Nephron (organoid): Measurements from ENCODE around the gene CC2D2A.

Experiments used
- H3K27ac Mint-ChIP-seq, 3 experiments: 2 replicates each; pipeline ENCODE4 v1.8.0; 2020; ENCODE audit warnings: mixed read lengths in 3 of 3, mild to moderate bottlenecking in 2 of 3, moderate library complexity in 1 of 3
- H3K27me3 Mint-ChIP-seq: 2 replicates; pipeline ENCODE4 v1.8.0; 2021; ENCODE audit warnings: low read depth, mild to moderate bottlenecking, moderate library complexity, mixed read lengths
- H3K36me3 Mint-ChIP-seq: 2 replicates; pipeline ENCODE4 v1.8.0; 2020; ENCODE audit warnings: low read depth, mixed read lengths
- H3K4me1 Mint-ChIP-seq: 2 replicates; pipeline ENCODE4 v1.8.0; 2020; ENCODE audit warnings: mixed read lengths
- H3K4me3 Mint-ChIP-seq, 3 experiments: 2 replicates each; pipeline ENCODE4 v1.8.0; 2020; ENCODE audit warnings: mild to moderate bottlenecking in 3 of 3, mixed read lengths in 3 of 3, moderate library complexity in 2 of 3
- H3K9me3 Mint-ChIP-seq: 2 replicates; pipeline ENCODE4 v1.8.0; 2020; ENCODE audit warnings: mixed read lengths
- TF ChIP-seq, protein P1 (sequence below), 3 experiments: fragments of 200-600 bp; sonication (generic); IDR thresholded peaks; one replicate each; pipeline ENCODE4 v1.5.0; 2021; ENCODE audit warnings: antibody characterized with exemption in 3 of 3; ENCODE audit not compliant: unreplicated experiment in 3 of 3

CC2D2A gene

DNA sequence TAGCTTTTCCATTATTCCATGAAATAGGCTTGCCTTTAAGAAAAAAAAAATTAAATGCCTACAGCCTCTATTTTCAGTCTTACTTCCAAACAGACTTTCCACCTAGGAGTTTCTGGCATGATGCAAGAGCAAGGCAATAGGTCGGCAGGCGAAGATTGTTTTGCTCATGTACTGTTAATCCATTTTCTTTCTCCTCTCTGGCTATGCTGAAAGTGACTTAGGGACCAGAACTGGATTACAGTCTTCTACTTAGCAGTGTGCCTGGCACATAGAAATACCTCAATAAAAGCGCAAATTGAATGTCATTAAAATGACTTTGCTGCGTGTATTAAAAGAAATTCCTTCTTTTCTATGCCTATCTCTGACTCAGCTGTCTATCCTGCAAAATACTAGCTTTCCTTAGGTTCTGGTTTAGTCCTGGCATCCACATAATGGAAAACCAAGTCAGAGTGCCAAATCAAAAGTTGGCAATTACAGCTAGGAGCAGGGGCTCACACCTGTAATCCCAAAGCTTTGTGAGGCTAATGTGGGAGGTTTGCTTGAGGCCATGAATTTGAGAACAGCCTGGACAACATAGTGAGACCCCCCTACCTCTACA, 51.9 kb downstream of the CC2D2A start:
- Mint-ChIP-seq H3K27me3 (no peaks in the 10 kb centered on the region), H3K36me3 (peaks cover 62% of the 10 kb centered on the region), H3K27ac (no peak overlapping the region), H3K4me3 (no peak overlapping the region), H3K9me3 (peaks cover 14% of the 10 kb centered on the region), H3K4me1 (no peaks in the 10 kb centered on the region)
- TF ChIP-seq, protein P1, sequence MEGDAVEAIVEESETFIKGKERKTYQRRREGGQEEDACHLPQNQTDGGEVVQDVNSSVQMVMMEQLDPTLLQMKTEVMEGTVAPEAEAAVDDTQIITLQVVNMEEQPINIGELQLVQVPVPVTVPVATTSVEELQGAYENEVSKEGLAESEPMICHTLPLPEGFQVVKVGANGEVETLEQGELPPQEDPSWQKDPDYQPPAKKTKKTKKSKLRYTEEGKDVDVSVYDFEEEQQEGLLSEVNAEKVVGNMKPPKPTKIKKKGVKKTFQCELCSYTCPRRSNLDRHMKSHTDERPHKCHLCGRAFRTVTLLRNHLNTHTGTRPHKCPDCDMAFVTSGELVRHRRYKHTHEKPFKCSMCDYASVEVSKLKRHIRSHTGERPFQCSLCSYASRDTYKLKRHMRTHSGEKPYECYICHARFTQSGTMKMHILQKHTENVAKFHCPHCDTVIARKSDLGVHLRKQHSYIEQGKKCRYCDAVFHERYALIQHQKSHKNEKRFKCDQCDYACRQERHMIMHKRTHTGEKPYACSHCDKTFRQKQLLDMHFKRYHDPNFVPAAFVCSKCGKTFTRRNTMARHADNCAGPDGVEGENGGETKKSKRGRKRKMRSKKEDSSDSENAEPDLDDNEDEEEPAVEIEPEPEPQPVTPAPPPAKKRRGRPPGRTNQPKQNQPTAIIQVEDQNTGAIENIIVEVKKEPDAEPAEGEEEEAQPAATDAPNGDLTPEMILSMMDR (IDR thresholded peaks at IDR 0.05; ENCODE audit: unreplicated experiment in 3 of 3) = no peak

- no peaks in the 10 kb centered on the region for H3K27me3 Mint-ChIP-seq
- no peaks in the 10 kb centered on the region for H3K4me1 Mint-ChIP-seq
- TF ChIP-seq, protein P1 (IDR thresholded peaks at IDR 0.05; ENCODE audit: unreplicated experiment in 3 of 3) = no peak
- H3K9me3 Mint-ChIP-seq = no peaks in the 10 kb centered on the region
- H3K4me3 Mint-ChIP-seq = no peak overlapping the region
- H3K36me3 Mint-ChIP-seq = peaks cover 38% of the 10 kb centered on the region
- peak overlapping the region; percentile 21 to 97 (median 48) for H3K27ac Mint-ChIP-seq
Measured at GRCh38 chr4:15525080-15525479, 55.4 kb downstream of the CC2D2A start.

DNA sequence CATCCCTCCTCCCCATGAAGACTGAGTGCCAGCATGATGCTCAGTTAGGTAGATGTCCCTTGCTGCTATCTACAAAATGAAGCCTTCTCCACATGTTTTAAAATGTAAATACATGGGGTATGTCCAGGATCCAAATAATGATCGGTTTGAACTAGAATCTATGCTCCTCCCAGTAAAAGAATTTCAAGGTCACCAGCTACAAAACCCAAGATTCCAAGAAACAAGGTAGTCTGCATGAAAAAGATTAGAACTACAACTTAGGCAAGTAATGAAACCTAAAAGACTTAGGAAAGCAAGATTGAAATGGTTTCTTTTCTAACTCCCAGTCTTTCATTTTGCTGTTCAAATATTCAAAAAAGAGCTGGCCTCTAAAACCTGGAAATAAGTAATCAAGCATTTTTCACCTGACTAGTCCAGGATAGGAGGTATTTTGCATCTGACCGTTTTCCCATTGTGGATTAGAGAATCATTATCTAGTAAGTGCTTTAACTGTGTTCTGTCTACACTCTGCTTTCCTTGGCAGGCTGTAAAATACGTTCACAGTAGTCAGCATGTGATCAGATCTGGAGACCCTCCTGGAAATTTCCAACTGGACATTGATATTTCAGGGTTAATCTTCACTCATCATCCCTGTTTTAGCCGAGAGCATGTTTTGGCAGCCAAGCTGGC, 57.4 kb downstream of the CC2D2A start:
- H3K9me3 Mint-ChIP-seq = no peaks in the 10 kb centered on the region
- H3K36me3 Mint-ChIP-seq = peaks cover 36% of the 10 kb centered on the region
- no peaks in the 10 kb centered on the region for H3K27me3 Mint-ChIP-seq
- H3K4me1 Mint-ChIP-seq = no peaks in the 10 kb centered on the region
- TF ChIP-seq, protein P1 (IDR thresholded peaks at IDR 0.05; ENCODE audit: unreplicated experiment in 3 of 3) = no peak
- peak overlapping the region; percentile 91 to 97 (median 94) for H3K27ac Mint-ChIP-seq
- H3K4me3 Mint-ChIP-seq = peak overlapping the region in 1 of 3 experiments; percentile 10

- Mint-ChIP-seq H3K4me1 (peaks cover 9% of the 10 kb centered on the region), H3K27me3 (no peaks in the 10 kb centered on the region), H3K27ac (no peak overlapping the region), H3K36me3 (peaks cover 31% of the 10 kb centered on the region), H3K4me3 (no peak overlapping the region), H3K9me3 (no peaks in the 10 kb centered on the region)
- TF ChIP-seq, protein P1 (IDR thresholded peaks at IDR 0.05; ENCODE audit: unreplicated experiment in 3 of 3) = no peak
Measured at GRCh38 chr4:15531792-15532191, 62.1 kb downstream of the CC2D2A start.

DNA sequence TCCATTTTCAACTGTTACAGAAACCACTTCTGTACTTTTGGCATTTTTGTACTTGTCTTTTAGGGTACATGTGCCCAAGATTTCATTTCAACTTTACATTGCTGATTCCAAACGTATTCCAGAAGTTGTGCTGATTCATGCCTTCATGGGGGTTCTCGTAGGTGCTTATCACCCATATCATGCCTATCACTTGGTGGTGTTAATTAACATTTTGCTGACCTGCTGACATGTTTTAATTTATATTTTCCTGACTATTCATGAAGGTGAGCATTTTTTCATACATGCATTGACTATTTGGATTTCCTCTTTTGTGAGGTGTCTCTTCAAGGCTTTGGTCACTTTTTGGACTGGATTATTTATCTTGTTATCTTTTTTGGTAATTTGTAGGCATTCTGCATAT, 64.1 kb downstream of the CC2D2A start:
- peaks cover 11% of the 10 kb centered on the region for H3K4me1 Mint-ChIP-seq
- H3K27ac Mint-ChIP-seq = no peak overlapping the region
- H3K9me3 Mint-ChIP-seq = no peaks in the 10 kb centered on the region
- H3K27me3 Mint-ChIP-seq = no peaks in the 10 kb centered on the region
- TF ChIP-seq, protein P1 (IDR thresholded peaks at IDR 0.05; ENCODE audit: unreplicated experiment in 3 of 3) = no peak
- peaks cover 33% of the 10 kb centered on the region for H3K36me3 Mint-ChIP-seq
- no peak overlapping the region for H3K4me3 Mint-ChIP-seq

DNA sequence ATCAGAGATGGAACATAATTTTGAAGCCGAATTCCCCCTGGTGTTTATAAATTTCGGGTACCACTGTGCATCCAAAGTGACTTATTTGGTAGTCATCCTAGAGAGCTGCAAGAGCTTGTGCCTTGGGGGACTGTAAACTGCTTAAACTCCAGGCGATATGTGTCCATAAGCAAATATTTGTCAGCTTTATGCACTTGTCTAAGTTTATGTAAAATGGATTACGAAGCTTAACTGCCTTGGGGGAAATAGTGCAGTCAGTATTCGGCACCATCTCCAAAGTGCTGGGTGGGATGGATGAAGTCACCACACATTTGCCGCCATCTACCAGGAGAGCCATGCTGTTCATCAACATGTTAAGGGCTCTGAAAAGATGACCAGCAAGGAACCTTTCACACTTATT, 65.9 kb downstream of the CC2D2A start:
- H3K27me3 Mint-ChIP-seq = no peaks in the 10 kb centered on the region
- no peak overlapping the region for H3K4me3 Mint-ChIP-seq
- peak overlapping the region in 1 of 3 experiments; percentile 50 for H3K27ac Mint-ChIP-seq
- H3K9me3 Mint-ChIP-seq = no peaks in the 10 kb centered on the region
- TF ChIP-seq, protein P1 (IDR thresholded peaks at IDR 0.05; ENCODE audit: unreplicated experiment in 3 of 3) = no peak
- peaks cover 38% of the 10 kb centered on the region for H3K36me3 Mint-ChIP-seq
- peaks cover 11% of the 10 kb centered on the region for H3K4me1 Mint-ChIP-seq
